Left colon (tissue), 2 donors: ENCODE results near the gene DMRTB1. TPM values are rescaled to one million over a fixed set of nuclear protein-coding genes. Genes with fewer than 3 reads are reported as not detected.

Experiments used
- ATAC-seq: fragments of 200-7000 bp; cut with Tn5 transposase; one replicate; pipeline ENCODE4 v1.9.1; 2020; ENCODE audit warnings: mild to moderate bottlenecking, moderate library complexity
- DNase-seq, 2 donors: peaks; one replicate each; pipeline ENCODE4 v3.0.0-alpha.2; 2020
- intact Hi-C, 2 donors: fragments of 100-400 bp; cut with DNase I in 1 of 2; cut with micrococcal nuclease in 1 of 2; formaldehyde crosslinking; loops; one replicate each; pipeline versions ENCODE4 v1.11.2 to v1.14.0; 2022; cut with DNase I, micrococcal nuclease
- total RNA-seq, 2 donors: library from RNA; stranded (reverse); fragmentation: NEBNext Ultra II Directional; extraction: Animal tissue kit (Norgen Biotek cat#: 25700); gene quantifications; one replicate each; pipeline ENCODE4 v1.2.1, GENCODE V29; 2021
- donor health status: DM: no; HTN: no; CAD: no.
- donor health status: DM: yes; HTN: yes; CAD: no.

The DMRTB1 gene
- total RNA-seq, 2 donors from 2014 or later: not detected

GRCh38 chr1:53460666-53461322, 1.6 kb downstream of the DMRTB1 start:
- DNase-seq (no peak), ATAC-seq (no peak)
- intact Hi-C loops: no loop called here

GRCh38 chr1:53461323-53462044, 2.3 kb downstream of the DMRTB1 start:
- no peak for ATAC-seq
- intact Hi-C loops: no loop called here
- DNase-seq: no peak

GRCh38 chr1:53462193-53462592, 3.0 kb downstream of the DMRTB1 start:
- no peak for ATAC-seq
- intact Hi-C loops: no loop called here

GRCh38 chr1:53462769-53463501, 3.7 kb downstream of the DMRTB1 start:
- no peak for DNase-seq
- no peak for ATAC-seq
- intact Hi-C loops: no loop called here

More at GRCh38 chr1:53462193-53462592, 3.0 kb downstream of the DMRTB1 start:
- DNase-seq: no peak

GRCh38 chr1:53463961-53464899, 5.0 kb downstream of the DMRTB1 start:
- intact Hi-C loops: no loop called here
- no peak for DNase-seq
- ATAC-seq: no peak

- no peak for ATAC-seq
- no peak for DNase-seq
- intact Hi-C loops: no loop called here
These were observed 6.1 kb downstream of the DMRTB1 start for GRCh38 chr1:53465023-53465957.

- intact Hi-C loops: no loop called here
- no peak for ATAC-seq
- DNase-seq: no peak
These were observed 8.2 kb downstream of the DMRTB1 start for GRCh38 chr1:53467391-53467790.

GRCh38 chr1:53468374-53468773, 9.2 kb downstream of the DMRTB1 start:
- intact Hi-C loops: no loop called here
- DNase-seq: no peak
- ATAC-seq: no peak

GRCh38 chr1:53469373-53469772, 10.2 kb downstream of the DMRTB1 start:
- no peak for ATAC-seq
- DNase-seq: no peak
- intact Hi-C loops: no loop called here

- ATAC-seq (peak; percentile 91), DNase-seq (peak; percentile 35 to 65)
- intact Hi-C loops: no loop called here
These were observed 11.0 kb downstream of the DMRTB1 start for GRCh38 chr1:53470155-53470554.

GRCh38 chr1:53470584-53470983, 11.4 kb downstream of the DMRTB1 start:
- ATAC-seq: no peak
- no peak for DNase-seq
- intact Hi-C loops: no loop called here

GRCh38 chr1:53471000-53471399, 11.8 kb downstream of the DMRTB1 start:
- no peak for DNase-seq
- intact Hi-C loops: no loop called here
- ATAC-seq: no peak

GRCh38 chr1:53473463-53473862, 14.3 kb downstream of the DMRTB1 start:
- no peak for ATAC-seq
- DNase-seq: no peak

GRCh38 chr1:53475664-53476063, 16.5 kb downstream of the DMRTB1 start:
- intact Hi-C loops: no loop called here
- DNase-seq: no peak
- no peak for ATAC-seq

More at GRCh38 chr1:53473463-53473862, 14.3 kb downstream of the DMRTB1 start:
- intact Hi-C loops: no loop called here

GRCh38 chr1:53476579-53476978, 17.4 kb downstream of the DMRTB1 start:
- ATAC-seq (no peak), DNase-seq (no peak)
- intact Hi-C loops: no loop called here

- no peak for DNase-seq
- ATAC-seq: no peak
- intact Hi-C loops: no loop called here
These were observed 18.7 kb downstream of the DMRTB1 start for GRCh38 chr1:53477651-53478501.

GRCh38 chr1:53478502-53478818, 19.3 kb downstream of the DMRTB1 start:
- no peak for ATAC-seq

More at GRCh38 chr1:53478502-53478818, 19.3 kb downstream of the DMRTB1 start:
- intact Hi-C loops: no loop called here
- no peak for DNase-seq
